Tibial nerve (tissue), 4 donors: ENCODE results near the gene TFPI2.

ENCODE experiments used
- CTCF ChIP-seq, 5 experiments: fragments of 200-600 bp in 3 of 5; fragments of 450-650 bp in 2 of 5; sonication (generic) in 3 of 5; IDR thresholded peaks; one replicate each; pipeline ENCODE4 v1.5.1; 2016 to 2019; ENCODE audit warnings: antibody characterized with exemption in 5 of 5, mild to moderate bottlenecking in 3 of 5, moderate library complexity in 2 of 5
- EP300 ChIP-seq, 2 donors: sonication (generic); formaldehyde crosslinking; IDR thresholded peaks; one replicate each; pipeline ENCODE4 v1.6.1; 2017; ENCODE audit warnings: antibody characterized with exemption in 2 of 2, mild to moderate bottlenecking in 1 of 2
- POLR2A ChIP-seq, 2 donors: fragments of 450-650 bp; IDR thresholded peaks; one replicate each; pipeline ENCODE4 v1.6.1; 2017; ENCODE audit warnings: antibody characterized with exemption in 2 of 2, mild to moderate bottlenecking in 2 of 2, moderate library complexity in 2 of 2

- TF ChIP-seq CTCF (IDR thresholded peaks at IDR 0.05) = no peak
- TF ChIP-seq POLR2A (IDR thresholded peaks at IDR 0.05) = no peak
- TF ChIP-seq EP300 (IDR thresholded peaks at IDR 0.05) = no peak
Measured at GRCh38 chr7:93856323-93856722, 34.2 kb downstream of the TFPI2 start.
